GM11168 (cell line): ENCODE data around the gene DCK.
"Not testable (repeated sequence)": the region's sequence is repeated elsewhere in the genome, so short reads cannot be mapped to it uniquely, and the experiment has no call there.

Experiments used
- in situ Hi-C: fragments of 300-500 bp; cut with MboI; formaldehyde crosslinking; loops from one replicate; pipeline ENCODE4 v1.12.0; 2022; ENCODE audit warnings: low sequenced_read_pairs; ENCODE audit not compliant: unreplicated experiment

The DCK gene

GRCh38 chr4:71053613-71054012 lies 60.2 kb downstream of the DCK start:
- in situ Hi-C loops: not testable (repeated sequence)

GRCh38 chr4:71059573-71059972 lies 66.1 kb downstream of the DCK start:
- in situ Hi-C loops: not testable (repeated sequence)

- in situ Hi-C loops: no loop called here
Measured at GRCh38 chr4:71062436-71062835, 69.0 kb downstream of the DCK start.

- in situ Hi-C loops: no loop called here
Measured at GRCh38 chr4:71063711-71064110, 70.3 kb downstream of the DCK start.

GRCh38 chr4:71064521-71064920 lies 71.1 kb downstream of the DCK start:
- in situ Hi-C loops: no loop called here

GRCh38 chr4:71065991-71066510 lies 72.6 kb downstream of the DCK start:
- in situ Hi-C loops: no loop called here

GRCh38 chr4:71066737-71067716 lies 73.6 kb downstream of the DCK start:
- in situ Hi-C loops: no loop called here

GRCh38 chr4:71069063-71069462 lies 75.6 kb downstream of the DCK start:
- in situ Hi-C loops: no loop called here

GRCh38 chr4:71070015-71070414 lies 76.6 kb downstream of the DCK start:
- in situ Hi-C loops: no loop called here

- in situ Hi-C loops: no loop called here
Measured at GRCh38 chr4:71074452-71075299, 81.2 kb downstream of the DCK start.
